SKM-1 treated with dmso at 0.1 percent for 144 hours (cell line): ENCODE measurements around the gene SKIL.

ENCODE experiments used
- DNase-seq: peaks from one replicate; lab custom pipeline; 2025; ENCODE audit not compliant: unreplicated experiment; lab: John Stamatoyannopoulos, UW

SKIL gene

DNA sequence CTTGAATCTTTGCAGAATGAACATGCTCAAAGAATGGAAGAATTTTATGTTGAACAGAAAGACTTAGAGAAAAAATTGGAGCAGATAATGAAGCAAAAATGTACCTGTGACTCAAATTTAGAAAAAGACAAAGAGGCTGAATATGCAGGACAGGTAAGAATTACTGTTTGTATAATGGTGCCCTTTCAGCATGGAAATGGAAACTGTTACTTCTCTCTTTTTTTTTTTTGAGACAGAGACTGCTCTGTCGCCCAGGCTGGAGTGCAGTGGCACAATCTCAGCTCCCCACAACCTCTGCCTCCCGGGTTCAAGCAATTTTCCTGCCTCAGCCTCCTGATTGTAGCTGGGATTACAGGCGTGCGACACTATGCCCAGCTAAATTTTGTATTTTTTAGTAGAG, 33.6 kb downstream of the SKIL start:
- DNase-seq: no peak

DNA sequence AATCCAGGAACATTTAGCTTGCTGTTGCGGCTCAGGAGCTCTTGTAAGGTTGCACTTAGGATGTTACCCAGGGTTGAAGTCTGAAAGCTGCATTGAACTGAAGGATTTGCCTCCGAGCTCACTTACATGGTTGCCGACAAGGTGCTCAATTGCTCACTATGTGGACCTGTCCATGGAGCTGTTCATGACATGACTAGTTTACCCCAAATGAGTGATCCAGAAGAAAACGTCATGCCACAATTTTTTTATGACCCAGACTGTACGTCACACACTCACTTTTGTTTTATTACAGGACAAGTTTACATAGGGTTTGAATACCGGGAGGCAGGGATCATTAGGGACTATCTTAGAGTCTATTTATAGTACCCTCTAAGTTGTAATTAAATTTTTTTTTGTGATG, 40.2 kb downstream of the SKIL start:
- no peak for DNase-seq

DNA sequence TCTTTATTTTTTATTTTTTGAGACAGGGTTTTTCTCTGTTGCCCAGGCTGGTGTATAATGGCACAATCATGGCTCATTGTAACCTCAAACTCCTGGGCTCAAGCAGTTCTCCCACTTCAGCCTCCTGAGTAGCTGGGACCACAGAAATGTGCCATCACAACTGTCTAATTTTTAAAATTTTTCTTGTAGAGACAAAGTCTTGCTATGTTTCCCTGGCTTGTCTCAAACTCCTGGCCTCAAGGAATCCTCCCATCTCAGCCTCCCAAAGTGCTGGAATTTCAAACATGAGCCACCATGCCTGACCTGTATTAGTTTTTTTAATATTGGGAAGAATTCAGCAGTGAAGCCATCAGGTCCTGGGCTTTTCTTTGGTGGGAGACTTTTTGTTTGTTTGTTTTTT, 47.6 kb downstream of the SKIL start:
- no peak for DNase-seq

DNA sequence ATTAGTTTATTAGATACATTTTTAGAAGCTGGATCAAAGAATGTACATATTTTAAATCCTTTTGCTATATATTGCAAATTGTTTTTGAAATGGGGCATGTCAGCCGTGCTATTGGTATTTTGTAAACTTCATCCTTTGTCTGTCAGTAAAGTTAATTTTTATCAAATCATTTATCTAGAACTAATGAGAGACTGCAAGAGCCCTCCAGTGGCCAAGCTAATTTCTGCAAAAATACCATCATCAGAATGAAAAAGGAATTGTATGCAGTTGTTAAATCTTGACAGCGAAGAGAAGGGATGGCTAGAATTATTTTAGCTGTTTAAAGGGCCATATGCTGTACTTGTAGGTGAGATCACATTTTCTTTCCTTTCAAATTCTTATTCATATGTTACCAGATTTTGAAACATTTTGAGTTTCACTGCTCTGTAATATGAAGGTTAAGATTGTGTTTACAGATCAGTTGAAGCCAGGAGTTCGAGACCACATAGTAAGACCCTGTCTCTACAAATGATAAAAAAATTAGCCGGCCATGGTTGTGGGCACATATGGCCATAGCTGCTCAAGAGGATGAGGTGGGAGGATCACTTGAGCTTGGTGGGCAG, 53.0 kb downstream of the SKIL start:
- DNase-seq: peak; percentile 17

DNA sequence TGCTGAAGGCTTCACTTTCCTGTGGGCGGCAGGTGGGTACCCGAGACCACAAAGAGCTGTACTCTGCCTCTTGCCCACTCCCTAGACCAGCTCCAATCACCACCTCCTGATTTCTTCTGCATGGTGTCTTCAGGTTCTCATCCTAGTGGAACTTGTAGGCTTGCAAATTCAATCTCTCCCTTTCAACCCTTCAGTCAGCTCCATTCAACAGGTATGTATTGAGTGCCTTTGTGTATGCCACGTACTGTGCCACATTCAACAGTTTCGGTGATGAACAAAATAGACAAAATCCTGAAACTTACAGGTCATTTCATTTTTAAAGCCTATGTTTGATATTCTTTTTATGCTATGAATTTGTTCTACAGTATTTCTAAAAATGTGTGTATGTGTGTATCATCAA, 55.8 kb downstream of the SKIL start:
- no peak for DNase-seq

DNA sequence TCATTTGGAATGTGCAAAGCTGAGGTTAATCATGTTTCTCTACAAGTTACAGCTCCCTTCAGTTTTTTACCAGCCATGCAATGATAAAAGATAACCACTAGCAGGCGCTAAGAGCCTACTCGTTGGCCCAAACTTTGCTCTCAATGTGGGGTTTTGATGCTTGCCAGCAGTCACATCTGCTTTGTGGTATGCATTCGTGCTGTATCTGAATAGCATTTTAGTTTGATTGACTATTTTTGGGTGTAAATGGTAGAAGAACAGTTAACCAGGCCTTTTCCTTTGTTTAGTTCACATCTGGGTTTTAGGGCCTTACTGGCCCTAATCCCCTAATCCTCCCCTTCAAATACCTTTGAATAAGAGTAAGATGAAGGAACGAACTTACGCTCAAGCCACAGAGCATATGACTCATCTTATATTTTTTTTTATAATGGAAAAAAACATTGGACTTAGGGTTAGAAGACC, 56.7 kb downstream of the SKIL start:
- peak; percentile 51 for DNase-seq

DNA sequence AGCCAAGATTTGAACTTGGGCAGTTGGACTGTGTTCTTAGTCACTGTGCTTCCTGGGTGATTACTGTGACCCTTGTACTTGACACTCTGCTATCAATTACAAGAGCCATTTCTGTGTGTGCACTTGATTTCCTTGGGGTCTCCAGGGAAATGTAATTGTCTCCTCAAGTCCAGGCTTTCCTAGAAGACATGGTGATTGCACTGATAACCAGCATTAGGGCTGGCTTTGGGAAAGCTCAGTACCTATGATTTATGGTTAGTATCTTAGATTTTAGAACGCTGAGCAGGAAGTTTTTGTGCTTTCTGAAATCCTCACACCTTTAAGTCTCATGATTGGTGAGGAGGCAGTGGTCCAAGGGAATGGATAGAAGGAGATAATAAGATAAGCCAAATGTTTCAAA, 59.6 kb downstream of the SKIL start:
- no peak for DNase-seq

DNA sequence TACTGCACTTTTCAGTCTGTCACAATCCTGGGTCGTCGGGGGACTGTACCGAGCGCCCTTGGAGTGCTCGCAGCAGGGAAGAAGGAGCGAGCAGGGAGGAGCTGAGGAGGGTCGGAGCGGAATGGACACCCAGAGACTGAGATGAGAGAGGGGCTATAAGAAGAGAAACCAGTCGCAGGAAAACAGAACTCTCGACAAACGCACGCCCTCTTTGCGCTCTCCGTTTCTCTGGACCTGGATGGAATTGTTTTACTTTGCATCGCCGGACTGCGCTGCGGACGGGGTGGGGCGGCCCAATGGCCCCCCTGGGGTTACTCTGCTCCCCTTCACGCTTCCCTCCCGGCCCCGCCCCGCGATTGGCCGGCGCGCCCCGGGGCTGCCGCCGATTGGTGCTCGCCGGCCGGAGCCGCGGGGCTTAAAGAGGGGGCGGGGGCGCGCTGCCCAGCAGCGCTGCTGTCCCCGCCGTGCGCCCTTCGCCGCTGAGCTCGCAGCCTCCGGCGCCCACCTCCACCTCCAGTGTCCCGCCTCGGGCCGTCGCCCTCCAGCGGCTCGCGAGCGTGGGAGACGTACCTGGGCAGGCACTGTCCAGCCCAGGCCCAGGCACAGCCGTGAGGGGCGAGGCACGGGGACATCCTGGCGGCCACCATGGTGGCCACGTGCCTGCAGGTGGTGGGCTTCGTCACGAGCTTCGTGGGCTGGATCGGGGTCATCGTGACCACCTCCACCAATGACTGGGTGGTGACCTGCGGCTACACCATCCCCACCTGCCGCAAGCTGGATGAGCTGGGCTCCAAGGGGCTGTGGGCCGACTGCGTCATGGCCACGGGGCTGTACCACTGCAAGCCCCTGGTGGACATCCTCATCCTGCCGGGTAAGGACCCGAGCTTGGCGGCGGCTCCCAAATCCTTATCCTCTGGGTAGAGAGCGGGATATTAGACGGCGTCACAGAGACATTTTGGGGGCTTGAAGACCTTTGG, 61.2 kb downstream of the SKIL start, which contains the start of gene CLDN11:
Gene CLDN11, plus strand, starts transcription at position 447 of the 977 bp plus-strand sequence. Its CDS starts 199 bp downstream, at position 646.
- no peak for DNase-seq

DNA sequence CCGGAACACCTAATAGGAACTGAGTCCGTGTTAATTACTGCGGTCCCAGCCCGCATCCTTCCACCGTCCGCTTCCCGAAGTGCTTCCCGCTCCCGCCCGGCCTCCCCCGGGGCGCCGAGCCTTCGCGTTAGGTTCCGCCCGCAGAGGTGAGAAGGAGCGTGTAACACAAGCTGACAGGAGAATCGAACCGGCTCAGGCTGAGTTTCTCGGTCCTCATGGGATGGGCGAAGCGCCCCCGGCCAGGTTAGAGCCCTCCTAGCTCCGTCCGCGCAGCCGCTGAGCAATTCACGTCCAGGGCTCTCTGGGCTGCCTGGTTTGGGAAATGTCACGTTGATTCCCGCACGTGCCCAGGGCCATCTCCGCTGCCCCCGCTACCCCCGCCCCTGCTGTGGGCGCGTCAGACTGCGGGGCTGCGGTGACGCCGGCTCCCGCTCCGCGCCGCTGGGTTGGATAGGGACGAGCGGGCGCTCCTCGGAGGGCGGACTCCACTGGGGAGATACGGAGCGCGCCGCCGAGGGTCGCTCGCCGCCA, 62.1 kb downstream of the SKIL start:
- no peak for DNase-seq

DNA sequence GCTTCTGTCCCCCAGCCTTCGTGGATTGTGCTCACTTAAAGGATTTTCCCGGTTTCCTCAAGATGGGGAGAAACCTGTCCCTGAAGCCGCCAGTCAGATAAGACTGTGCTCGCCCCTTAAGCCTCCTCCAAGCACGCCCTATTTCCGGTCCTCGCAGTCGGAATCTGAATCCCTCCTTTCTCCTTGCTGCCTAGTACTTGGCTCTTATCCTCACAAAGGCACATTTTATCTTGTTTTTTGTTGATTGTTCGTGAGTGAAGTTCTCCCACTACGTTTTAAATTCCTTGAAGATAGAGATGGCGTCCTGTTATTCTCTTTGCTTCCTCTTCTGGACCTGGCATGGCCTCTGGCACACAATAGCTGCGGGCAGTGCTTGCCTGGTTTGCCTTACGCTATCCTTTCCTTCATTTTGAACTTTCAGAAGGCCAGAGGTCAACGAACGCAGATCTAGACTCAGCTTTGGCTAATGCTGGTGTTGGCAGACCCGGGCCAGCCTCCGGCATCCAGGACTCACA, 62.8 kb downstream of the SKIL start:
- no peak for DNase-seq

DNA sequence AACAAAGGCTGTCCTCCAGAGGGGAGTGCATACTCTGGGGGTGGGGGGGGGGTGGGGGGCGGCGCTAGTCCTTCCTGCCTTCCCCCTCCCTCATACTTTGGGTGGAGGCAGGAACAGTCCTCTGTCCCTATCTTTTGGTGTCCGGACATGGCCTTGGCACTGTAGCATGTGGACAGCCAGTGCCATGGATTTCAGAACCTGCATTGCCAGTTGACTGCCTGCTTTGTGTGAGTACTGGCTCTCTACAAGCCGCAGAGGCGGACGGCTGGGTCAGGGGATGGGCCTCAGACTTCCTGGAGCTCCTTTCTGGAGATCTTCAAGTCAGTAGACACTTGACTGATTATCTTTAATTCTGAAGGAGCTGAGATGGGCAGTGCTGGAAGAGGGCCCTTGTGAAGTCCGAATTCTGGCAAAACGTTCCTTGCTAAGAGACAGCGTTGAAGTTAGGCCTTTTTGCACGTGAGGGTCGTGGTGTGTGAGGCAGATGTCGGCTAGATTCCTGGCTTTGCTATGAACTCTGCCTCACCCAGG, 63.7 kb downstream of the SKIL start:
- DNase-seq: no peak

DNA sequence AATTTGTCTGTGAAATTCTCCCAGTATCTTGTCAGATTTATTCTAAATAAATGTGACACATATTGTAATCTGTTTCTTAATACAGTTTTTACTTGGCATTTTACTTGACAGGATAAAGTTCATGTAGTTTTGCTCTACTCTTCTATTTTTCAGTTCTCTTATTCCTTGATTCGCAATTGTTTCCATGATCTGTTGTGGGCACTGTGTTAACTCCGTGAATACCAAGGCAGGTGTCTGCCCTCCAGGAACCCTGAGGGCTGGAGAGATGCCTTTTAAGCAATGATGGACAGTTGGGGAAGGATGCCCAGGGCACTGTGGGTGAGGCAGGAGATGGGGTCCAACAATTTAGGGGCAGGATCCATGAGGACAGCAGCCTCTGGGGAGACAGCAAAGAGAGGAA, 64.2 kb downstream of the SKIL start:
- DNase-seq: no peak

DNA sequence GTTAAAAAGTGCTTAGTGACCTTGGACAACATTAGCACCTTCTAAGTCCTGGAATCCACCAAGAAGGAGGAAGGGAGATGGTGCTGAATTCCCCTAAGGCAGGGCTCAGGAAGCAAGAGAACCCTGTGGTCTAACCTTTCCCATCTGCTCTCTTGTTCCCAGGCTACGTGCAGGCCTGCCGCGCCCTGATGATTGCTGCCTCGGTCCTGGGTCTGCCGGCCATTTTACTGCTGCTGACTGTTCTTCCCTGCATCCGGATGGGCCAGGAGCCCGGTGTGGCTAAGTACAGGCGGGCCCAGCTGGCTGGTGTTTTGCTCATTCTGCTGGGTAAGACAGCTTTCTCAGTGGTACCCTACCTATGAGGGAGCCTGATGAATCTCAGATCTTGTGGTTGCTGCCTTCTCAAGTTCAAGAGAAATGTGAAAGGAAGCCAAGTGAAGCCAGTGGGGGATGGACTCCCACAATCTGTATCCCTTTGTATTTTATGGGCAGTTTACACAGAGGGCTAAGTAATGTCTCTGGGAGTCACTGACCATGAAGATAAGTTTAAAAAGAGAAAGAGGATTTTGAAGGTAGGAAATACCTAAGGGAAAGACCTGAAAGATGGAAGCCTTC, 65.6 kb downstream of the SKIL start:
- DNase-seq: no peak

DNA sequence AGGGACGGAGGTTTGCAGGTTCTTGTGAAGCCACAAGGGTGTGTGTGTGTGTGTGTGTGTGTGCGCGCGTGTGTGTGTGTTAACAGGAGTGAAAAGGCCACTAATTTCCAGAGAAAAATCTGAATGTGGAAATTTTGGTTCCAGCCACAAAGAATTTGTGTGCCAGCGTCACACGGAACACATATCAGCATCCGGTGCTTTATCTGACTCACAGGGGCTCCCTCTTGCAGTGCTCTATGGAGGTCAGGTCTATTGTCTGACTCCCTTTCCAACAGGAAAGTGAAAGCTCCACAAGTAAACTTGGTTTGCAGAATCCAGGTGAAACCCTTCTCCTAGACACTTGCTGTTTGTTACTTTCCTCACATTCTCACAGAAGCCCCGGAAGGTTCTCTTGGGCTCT, 67.4 kb downstream of the SKIL start:
- DNase-seq: no peak

DNA sequence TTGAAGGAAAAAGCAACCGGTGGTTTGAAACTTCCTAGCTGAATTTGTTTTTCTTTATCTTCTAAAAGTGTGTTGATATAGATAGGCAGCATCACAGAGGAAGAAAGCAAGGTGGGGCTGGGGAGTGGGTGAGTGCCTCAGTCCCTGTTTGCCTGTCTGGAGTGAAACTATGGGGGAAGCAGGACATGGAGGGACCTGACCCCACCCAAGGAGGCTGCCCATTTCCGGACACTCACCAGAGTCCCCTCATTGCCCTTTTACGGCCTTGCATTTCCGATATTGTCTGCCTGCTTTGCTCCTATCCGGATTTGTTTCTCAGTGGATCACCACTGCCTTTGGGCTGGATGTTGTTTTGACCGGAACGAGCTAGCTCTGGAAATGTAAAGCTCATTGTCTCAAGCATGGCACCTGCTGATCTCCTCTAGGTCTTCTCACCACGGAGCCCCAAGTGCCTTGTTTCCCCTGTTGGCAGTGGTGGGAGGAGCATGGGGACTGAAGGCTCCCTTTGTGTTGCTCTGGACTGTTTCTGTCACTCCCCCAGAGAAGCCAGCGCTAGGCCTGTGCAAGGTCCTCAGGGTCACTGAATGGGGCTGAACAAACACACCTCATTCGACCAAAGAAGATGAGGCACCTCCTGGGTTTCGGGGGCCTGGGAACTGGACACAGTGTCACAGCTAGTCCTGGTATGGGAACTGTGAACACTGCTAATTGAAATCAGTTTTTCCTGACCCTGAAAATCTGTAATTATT, 68.2 kb downstream of the SKIL start:
- no peak for DNase-seq

DNA sequence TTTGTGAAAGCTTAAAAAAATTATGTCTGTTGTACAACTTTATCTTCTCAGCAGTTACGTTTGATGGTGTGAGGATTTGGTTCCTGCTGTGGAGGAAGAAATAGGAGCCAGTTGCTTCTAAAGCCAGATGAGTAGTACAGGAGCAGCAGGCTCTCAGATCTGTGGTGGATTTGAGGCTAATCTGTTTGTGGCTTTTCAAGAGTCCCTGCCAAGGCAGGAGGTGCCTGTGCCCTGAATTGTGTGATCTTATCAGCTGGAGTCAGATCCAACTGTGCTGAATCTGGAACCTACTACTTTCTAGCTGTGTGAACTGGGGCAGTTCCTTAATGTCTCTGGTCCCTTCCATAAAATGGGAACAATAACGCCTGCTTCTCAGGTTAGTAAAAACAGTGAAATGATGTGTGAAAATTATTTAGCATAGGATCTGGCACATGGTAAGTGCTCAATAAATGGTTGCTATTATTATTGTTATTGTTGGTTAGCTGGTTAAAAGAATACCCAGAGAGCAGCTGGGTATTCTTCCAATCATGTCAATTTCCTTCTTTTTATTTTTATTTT, 68.8 kb downstream of the SKIL start:
- no peak for DNase-seq

DNA sequence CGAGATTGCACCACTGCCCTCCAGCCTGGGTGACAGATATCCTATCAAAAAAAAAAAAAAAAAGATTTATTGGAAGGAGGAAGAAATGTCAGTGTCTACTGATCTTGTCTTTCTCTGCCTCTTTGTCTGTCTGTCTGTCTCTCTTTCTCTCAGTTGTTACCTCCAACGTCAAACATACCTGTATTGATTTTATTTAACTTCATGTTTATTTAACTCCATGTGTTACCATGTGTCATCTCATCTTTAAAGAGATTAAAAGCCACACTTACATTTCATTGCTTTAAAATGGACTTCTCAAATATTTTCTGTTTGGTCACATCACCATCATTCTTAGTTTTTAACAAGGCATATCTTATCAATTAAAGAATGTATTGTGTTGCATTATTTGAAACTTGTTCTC, 70.6 kb downstream of the SKIL start:
- DNase-seq: no peak

DNA sequence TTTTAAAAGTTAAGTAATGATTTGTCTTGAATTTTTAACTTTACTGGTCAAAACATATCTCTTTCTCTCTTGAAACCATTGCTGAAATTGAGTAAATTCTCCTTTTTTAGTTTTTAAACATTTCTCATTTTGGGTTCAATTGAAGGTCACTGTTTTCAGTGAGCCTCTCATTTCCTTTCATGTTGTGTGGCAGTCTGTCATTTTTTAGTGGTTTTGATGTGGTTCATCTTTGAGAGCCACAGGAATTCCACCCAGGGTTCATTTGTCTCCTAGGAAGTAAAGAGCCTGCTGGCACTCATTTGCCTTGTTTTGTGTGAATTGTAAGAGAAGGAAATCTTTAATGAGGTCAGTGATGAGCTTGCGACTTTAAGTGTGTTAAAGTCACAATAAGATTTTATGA, 71.5 kb downstream of the SKIL start:
- peak; percentile 11 for DNase-seq

DNA sequence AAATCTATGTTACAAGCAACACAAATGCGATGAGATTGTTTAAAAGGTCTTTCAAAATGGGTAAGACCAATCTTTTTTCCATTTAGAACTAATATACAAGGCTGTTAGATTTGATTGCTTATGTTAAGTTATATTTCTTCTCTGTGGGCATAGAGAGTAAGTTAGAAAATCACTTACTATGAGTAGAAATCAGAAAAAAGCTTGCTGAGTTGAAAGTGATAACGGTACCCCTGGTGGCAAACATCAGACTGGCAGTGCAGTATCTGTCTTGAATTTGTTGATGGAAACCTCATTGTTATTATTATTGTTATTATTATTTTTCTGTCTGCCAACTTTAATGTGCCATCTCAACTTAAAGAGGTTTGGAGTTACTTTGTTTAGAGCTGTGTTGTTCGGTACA, 73.5 kb downstream of the SKIL start:
- no peak for DNase-seq

DNA sequence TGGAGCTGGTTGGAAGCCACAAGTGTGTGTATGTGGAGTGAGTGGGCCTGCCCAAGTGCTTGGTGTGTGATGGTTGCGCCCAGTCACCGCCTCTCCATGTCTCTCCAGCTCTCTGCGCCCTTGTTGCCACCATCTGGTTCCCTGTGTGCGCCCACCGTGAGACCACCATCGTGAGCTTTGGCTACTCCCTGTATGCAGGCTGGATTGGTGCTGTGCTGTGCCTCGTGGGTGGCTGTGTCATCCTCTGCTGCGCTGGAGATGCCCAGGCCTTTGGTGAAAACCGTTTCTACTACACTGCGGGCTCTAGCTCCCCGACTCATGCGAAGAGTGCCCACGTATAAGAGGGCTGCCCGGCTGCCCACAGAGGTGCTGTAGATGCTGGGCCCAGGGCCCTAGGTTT, 74.9 kb downstream of the SKIL start:
- DNase-seq: no peak
